VCaP (cell line): Measurements from ENCODE around the gene TBC1D22A.
A peak's percentile ranks its signal among the peaks of the same experiment; 100 is the strongest.

Experiments
- H3K27ac ChIP-seq: fragments of 450-650 bp; 2 replicates; pipeline ENCODE4 v1.5.1; 2017
- CTCF ChIP-seq: fragments of 450-650 bp; conservative IDR thresholded peaks from 2 replicates; pipeline ENCODE4 v1.5.1; 2017; ENCODE audit warnings: mild to moderate bottlenecking, moderate library complexity

TBC1D22A gene

GRCh38 chr22:47102081-47102480 lies 339.6 kb downstream of the TBC1D22A start:
- H3K27ac ChIP-seq: peak overlapping the region; percentile 18
- no peak for TF ChIP-seq CTCF

- H3K27ac ChIP-seq: peak overlapping the region; percentile 18
- no peak for TF ChIP-seq CTCF
These were observed 340.2 kb downstream of the TBC1D22A start for GRCh38 chr22:47102648-47103047.

GRCh38 chr22:47105085-47105484 lies 342.6 kb downstream of the TBC1D22A start:
- TF ChIP-seq CTCF: no peak
- no peak overlapping the region for H3K27ac ChIP-seq

- no peak for TF ChIP-seq CTCF
- no peak overlapping the region for H3K27ac ChIP-seq
These were observed 344.4 kb downstream of the TBC1D22A start for GRCh38 chr22:47106806-47107205.

- H3K27ac ChIP-seq: no peak overlapping the region
- no peak for TF ChIP-seq CTCF
These were observed 345.0 kb downstream of the TBC1D22A start for GRCh38 chr22:47107431-47107830.

GRCh38 chr22:47110817-47111443 lies 348.5 kb downstream of the TBC1D22A start:
- H3K27ac ChIP-seq: no peak overlapping the region
- no peak for TF ChIP-seq CTCF

- TF ChIP-seq CTCF: no peak
- no peak overlapping the region for H3K27ac ChIP-seq
These were observed 349.5 kb downstream of the TBC1D22A start for GRCh38 chr22:47111626-47112581.
